Left kidney (tissue), 8 donors: ENCODE data around the gene STIM2. TPM values are rescaled to one million over a fixed set of nuclear protein-coding genes. Genes with fewer than 3 reads are reported as not detected.
"Not testable (repeated sequence)": the region's sequence is repeated elsewhere in the genome, so short reads cannot be mapped to it uniquely, and the experiment has no call there.

Experiments
- DNase-seq: peaks from one replicate; pipeline ENCODE4 v3.0.0-alpha.2; 2013
- long read RNA-seq, 8 donors: transcript quantifications; one replicate each; lab custom pipeline, GENCODE V29; 2026
- polyA plus RNA-seq: library from polyadenylated mRNA; unstranded; fragments of 120-200 nt; gene quantifications from one replicate; pipeline ENCODE4 v1.2.1, GENCODE V29; 2013; ENCODE audit not compliant: insufficient read length

STIM2 gene
- 44.3 TPM for polyA plus RNA-seq
- long read RNA-seq, donor 1, full-length matches to known transcripts = 3 of 10 reads
- long read RNA-seq, donor 1, partial matches to known transcripts = 7 of 10 reads
- long read RNA-seq, donor 1, other reads (novel, unspliced or antisense) = 0 of 10 reads
- long read RNA-seq, donor 2, partial matches to known transcripts = 0 of 2 reads
- long read RNA-seq, donor 2, other reads (novel, unspliced or antisense) = 0 of 2 reads
- long read RNA-seq, donor 3, partial matches to known transcripts = 12 of 13 reads
- long read RNA-seq, donor 3, other reads (novel, unspliced or antisense) = 0 of 13 reads
- long read RNA-seq, donor 4, partial matches to known transcripts = 0 of 1 reads
- long read RNA-seq, donor 4, other reads (novel, unspliced or antisense) = 0 of 1 reads
- long read RNA-seq, donor 5, full-length matches to known transcripts = 1 of 17 reads
- long read RNA-seq, donor 5, partial matches to known transcripts = 8 of 17 reads
- long read RNA-seq, donor 5, other reads (novel, unspliced or antisense) = 8 of 17 reads
- long read RNA-seq, donor 6, full-length matches to known transcripts = 2 of 7 reads
- long read RNA-seq, donor 6, partial matches to known transcripts = 5 of 7 reads
- long read RNA-seq, donor 6, other reads (novel, unspliced or antisense) = 0 of 7 reads
- long read RNA-seq, donor 7, full-length matches to known transcripts = 3 of 16 reads
- long read RNA-seq, donor 7, partial matches to known transcripts = 13 of 16 reads
- long read RNA-seq, donor 7, other reads (novel, unspliced or antisense) = 0 of 16 reads
- long read RNA-seq, donor 8, partial matches to known transcripts = 0 of 1 reads
- long read RNA-seq, donor 8, other reads (novel, unspliced or antisense) = 0 of 1 reads

DNA sequence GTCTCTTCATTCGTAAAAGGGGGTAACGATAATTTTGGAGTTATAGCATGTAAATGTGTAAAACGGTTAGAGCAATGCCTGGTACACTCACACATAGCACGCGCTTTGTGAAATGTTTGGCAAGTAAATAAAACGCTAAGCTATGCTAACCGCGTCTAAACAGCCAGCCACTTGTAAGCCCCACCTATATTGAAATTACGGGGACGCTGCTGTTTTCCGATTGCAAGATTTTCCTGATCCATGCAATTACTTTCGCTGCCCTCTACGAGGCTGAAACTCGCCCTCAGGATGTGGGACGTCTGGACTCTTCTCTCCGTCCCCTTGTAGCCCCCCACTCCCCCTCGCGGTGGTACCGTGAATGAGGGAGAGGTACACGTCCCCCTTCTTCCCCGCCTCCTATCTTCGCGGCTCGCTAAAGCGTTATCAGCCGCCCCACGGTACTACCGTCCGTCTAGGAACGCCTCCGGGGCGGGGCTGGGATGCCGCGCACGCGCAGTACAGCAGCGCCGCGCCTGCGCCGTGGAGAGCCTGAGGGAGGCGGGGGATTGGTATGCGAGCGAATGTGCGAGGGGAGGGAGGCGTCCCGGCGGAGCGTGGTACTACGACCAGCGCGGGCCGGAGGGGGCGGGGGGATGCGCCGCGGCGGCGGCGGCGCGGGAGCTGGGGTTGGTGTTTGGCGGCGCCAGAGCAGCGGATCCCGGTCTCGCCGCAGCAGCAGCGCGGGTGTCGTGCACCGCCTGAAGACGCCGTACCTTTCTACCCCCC lies at the start of gene STIM2:
Gene STIM2, plus strand, starts transcription at position 685 of the 765 bp plus-strand sequence.
- peak; percentile 98 for DNase-seq

DNA sequence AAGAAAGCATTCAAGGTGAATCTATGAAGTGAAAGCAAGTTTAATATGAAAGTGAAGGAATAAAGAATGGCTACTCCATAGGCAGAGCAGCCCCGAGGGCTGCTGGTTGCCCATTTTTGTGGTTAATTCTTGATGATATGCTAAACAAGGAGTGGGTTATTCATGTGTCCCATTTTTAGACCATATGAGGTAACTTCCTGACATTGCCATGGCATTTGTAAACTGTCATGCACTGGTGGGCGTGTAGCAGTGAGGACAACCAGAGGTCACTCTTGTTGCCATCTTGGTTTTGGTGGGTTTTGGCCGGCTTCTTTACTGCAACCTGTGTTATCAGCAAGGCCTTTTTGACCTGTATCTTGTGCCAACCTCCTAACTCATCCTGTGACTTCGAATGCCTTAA lies 49.1 kb upstream of the STIM2 start:
- DNase-seq = not testable (repeated sequence)

DNA sequence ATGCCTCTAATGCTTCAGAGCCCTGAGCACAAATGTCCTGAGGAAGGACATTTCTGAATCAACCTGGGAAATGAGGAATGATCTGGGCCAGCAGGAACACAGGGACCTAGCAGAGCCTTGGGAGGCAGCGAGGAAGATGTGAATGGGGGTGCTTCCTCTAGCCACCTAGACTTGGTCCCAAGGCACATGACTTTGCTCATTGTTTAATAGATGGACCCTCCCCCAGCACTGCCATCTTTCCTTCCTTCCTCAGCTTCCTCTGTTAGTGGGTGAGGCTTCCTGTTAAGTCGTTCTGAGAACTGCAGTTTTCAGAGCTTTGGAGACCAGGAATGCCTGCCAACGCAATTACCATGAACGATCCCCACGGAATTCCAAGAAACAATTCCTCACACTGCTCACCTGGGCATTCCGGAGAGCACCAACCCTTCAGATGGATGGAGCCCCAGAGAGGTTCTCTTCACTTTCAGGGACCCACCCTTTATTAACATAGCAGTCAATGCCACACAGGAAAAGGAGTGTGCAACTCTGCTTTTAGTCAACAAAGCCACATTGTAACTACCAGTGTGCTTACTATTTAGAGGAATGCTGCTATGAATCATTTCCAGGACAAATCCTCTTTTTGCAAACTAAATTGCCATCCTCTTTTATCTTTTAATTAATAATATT lies 48.5 kb upstream of the STIM2 start:
- DNase-seq = no peak

DNA sequence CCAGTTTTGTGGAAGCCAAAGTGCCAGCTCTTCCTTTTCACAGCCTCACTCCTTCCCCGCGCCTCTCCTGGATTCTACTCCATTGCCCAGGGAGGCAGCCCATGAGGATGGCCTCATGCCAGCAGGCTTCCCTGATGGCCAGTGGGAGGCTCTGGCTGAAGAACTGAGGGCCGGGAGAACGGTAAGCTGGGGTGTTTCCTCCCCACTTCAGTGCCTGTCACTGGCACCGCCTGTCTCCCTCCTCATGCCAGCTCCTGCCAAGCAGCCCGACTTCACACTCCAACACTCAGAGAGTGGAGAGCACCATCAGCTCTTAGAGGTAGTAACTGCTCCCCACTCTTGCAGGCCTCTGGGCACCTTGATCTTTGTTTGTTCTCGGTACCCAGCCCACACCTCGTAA lies 46.9 kb upstream of the STIM2 start:
- DNase-seq = no peak

DNA sequence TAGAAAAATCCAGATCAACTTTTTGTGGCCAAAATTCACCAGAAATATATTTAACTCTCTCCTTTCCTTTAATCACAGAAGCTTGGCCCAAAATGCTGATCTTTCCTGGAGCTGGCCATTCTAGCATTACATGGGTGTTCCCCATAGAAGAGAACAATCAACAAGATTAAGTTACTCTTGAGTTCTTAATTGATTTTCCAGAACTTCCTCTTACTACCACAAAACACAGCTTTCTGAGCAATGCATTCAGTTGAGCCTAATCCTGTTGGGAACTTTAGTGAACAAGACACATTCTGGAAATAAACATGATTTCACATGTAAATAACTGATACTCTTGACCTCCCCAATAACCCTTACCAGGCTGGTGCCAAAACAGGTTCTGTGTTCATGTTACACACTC lies 45.4 kb upstream of the STIM2 start:
- DNase-seq = no peak

DNA sequence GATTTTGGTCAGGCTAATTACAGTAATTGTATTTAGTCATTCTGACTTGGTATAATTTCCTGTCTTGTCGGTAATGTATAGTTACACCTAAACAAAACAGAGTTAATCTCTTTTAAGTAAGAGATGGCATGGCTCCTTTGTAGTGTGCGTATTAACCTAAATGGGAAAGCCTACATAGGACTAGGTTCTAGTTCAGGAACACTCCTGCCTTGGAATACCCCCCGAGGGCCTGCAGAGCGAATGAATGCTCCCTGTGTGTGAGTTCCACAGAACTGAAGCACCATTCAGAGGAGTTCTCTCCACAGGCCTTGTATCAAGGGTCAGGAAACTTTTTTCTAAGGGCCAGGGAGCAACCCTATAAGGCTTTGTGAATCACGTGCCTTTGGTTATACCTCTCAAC lies 44.9 kb upstream of the STIM2 start:
- DNase-seq = no peak

DNA sequence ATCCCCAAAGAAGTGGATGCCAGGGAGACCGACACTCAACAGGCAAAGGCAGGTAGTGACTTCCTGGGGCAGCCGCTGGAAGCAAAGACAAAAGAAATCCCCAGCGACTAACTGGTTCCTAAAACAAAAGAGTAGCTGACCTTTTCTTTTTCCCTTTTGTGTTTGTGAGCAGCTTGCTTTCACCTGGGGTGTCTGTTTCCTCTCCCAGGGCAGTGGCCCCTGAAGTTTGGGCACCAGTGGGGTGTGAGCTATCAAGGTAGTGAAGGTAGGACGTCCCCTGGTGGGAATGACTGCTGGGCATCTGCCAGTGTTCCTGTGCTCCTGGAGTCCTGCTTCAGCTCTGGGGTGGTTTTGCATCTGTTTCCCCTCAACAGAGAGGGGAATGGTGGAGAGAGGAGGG lies 41.6 kb upstream of the STIM2 start:
- no peak for DNase-seq

DNA sequence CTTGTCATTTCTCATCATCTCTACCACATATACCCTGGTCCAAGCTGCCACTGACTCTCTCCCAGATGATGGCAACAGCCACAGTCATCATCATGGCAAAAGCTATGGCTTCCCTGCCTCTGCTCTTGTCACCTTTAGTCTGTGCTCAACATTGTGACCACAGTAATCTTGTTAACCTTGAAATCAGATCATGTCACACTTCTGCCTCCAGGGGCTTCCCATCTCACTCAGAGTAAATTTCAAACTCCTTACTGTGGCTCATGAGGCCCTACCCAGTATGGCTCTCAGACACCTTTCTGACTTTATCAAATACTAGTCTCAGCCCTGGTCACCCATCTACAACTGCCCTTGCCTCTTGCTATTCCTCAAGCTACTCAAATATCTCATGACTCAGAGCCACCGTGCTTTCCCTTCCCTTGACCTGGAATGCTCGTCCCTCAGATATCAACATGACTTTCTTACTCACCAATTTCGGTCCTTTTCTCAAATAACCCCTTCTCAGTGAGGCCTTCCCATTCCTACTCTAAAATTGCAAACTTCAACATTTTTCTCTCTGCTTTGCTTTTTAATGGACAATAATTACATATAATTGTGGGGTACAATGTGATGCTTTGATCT lies 41.1 kb upstream of the STIM2 start:
- no peak for DNase-seq

DNA sequence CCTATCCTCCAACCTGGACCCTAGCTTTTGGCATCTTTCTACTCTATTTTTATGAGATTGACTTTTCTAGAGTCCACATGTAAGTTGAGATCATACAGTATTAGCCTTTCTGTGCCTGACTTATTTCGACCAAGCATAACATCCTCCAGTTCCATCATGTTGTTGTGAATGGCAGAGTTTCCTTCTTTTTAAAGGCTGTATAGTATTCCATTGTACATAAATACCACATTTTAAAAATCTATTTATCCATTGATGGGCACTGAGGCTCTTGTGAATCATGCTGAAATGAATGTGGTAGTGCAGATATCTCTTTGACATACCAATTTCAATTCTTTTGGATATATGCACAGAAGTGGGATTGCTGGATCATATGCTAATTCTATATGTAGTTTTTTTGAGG lies 40.3 kb upstream of the STIM2 start:
- DNase-seq = no peak

DNA sequence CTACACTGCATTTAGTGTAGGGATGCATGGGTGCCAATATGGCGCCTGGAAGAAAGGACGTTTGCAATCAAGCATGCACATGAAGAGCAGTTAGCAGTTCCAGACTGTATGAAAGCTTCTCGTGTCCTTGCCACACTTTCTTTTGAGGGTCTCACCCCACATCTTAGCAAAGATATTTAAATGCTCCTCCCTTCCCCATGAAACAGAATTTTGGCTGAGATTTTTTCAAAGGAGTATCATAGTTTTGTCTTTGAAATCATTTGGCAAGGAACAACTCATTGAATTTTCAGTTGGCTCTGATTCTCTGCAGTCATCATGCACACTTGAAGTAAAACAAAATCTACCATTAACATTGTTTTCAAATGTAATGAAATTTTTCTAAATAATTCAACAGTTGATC lies 39.6 kb upstream of the STIM2 start:
- no peak for DNase-seq

DNA sequence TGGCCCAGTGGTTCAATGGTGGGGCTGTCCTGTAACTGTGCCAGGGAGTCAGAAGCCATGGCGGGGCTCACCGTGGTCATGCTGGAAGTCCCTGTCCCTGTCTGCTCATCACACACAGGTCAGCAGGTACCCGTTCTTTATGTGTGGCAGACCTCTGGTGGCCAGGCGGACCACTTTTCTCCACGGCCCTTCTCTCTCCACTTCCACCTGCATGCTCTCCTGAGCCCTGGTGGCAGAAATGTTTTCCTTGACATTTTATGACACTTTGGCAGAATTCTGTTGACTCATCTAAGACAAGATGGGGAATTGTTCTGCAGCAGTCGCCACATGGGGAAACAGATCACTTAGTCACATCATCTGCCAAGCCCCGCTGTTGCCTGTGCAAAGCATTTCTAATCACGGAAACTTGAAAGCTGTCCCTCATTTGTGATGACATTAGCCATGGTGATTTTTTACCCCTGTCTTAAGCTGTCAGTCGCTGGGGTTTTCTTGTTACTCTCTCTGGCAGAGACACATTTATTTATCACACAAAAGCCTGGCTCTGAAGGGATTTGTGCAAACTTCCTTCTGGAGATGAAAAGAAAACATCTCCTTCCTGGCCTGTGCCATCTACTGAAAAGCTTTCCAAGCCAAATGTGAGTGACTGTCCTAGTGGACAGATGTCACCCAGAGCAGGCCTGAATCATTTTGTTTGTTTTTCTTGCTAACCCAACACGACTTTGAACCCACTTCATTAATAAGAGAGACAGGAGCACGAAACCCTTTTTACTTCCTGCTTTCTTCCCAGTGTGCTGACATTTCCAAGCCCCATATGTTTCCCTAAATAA lies 38.8 kb upstream of the STIM2 start:
- DNase-seq = no peak

DNA sequence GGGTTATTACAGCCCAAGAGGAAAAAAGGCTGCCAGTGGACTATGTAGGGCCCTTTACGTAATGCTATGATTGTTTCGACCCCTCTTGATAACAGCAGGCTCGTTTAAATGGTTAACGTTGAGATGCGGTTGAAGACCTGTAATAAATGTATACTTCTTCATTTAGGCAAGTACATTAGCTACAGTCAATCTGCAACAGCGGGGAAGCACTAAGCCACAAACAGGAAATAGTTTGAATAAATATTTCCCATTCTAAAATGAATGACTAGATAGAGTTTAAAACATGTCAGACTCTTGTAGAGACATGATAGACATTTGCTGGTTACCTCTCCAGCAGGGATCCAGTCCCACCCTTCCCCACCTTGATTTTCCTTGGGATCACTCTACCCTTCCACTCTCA lies 38.1 kb upstream of the STIM2 start:
- DNase-seq = no peak

DNA sequence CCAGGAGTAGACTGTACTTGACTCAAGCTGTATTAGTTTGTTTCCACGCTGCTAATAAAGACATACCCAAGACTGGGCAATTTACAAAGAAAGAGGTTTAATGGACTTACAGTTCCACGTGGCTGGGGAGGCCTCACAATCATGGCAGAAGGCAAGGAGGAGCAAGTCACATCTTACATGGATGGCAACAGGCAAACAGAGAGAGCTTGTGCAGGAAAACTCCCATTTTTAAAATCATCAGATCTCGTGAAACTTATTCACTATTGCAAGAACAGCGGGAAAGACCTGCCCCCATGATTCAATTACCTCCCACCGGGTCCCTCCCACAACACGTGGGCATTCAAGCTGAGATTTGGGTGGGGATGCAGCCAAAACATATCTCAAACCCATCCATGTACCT lies 37.7 kb upstream of the STIM2 start:
- not testable (repeated sequence) for DNase-seq

DNA sequence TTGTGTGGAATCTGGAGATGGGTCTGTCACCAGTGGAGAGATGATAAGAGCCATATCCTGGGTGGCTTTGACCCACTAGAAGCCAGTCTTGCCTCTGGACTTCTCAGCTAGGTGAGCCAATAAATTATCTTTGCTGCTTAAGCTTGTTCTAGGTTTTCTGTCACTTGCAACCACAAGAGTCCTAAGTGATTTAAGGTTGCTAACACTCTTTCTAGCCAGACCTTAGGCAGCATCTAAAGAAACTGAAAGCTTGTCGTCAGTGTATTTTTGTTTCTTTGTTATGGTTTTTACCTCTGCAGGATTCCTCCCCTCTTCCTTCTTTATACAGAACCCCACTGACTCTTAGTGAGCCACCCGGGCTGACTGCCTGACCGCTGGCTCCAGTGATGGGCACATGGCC lies 37.1 kb upstream of the STIM2 start:
- no peak for DNase-seq

DNA sequence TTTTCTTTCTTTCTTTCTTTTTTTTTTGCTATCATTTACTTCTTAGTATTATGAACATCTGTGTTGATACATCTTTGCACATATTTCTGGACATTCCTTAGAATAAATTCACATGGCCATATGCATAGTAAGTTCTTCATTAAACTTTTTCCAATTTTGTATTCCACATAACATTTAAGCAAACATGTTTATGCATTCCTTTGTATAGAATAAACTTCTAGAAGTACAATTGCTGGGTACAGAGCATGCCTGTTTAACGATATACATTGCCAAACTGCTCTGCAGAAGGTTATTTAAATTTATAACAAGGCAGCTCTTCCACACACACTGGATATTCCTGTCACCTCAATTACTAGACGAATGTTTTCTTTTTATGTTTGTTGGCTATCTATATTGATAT lies 36.0 kb upstream of the STIM2 start:
- no peak for DNase-seq

DNA sequence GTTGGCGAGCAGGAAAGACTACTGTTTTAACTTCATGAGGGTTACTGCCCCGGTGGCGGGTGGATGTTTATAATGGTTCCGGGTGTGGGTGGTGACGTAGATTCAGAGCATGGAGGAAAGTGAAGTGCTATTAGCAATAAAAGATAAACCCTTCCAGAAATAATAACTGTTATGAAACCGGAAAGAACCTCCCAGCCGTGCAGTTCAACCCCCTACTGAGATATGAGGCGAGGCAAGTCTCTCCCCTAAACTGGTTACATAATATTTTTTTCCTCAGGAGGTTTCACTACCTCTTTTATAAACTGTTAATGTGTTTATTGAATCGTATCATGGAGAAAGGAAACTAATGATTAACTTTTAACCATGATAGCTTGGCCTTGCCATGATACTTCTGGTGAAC lies 33.9 kb upstream of the STIM2 start:
- DNase-seq = no peak

DNA sequence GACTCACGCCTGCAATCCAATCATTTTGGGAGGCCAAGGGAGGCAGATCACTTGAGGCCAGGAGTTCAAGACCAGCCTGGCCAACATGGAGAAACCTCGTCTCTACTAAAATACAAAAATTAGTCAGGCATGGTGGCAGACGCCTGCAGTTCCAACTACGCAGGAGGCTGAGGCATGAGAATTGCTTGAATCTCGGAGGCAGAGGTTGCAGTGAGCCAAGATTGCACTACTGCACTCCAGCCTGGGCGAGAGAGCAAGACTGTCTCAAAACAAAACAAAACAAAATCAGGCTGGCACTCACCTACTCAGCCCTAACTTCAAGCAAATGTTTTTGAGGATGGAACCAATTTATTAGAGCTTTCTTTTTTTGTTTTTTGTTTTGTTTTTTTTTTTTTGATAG lies 33.3 kb upstream of the STIM2 start:
- DNase-seq = not testable (repeated sequence)

DNA sequence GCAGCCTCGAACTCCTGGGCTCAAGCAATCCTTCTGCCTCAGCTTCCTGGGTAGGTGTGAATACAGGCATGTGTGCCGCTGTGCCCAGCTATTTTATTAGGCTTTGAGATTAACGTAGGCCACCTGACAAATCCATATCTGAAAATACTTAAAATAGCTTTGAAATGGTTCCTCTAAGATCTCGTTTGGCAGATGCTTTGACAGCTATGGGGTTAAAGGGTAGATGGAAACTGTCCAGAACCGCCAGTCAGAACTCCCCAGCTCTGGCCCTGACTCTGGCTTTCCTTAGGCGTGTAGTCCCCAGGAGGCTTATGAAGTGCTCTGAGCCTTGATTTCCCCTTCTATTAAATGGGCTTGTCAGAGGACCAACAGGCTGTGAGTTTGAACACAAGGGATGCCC lies 32.8 kb upstream of the STIM2 start:
- DNase-seq = no peak

DNA sequence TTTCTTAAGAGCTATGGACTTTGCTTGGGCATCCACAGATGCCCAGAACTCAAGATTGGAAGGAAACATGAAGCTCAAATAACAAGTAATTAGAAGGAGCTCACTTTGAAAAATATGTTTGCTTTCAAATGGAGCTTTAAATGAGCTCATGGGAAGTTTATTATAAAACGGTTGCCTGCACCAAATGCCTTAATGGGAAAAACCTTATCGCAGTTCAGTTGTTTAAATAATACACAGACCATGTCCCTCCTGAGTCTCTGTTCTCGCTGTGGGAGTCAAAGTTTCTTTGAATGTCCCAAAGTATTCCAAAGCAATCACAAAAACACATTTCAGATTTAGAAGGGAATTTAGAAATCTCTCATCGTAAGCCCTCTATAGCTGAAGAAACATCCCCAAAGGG lies 31.6 kb upstream of the STIM2 start:
- DNase-seq = no peak

DNA sequence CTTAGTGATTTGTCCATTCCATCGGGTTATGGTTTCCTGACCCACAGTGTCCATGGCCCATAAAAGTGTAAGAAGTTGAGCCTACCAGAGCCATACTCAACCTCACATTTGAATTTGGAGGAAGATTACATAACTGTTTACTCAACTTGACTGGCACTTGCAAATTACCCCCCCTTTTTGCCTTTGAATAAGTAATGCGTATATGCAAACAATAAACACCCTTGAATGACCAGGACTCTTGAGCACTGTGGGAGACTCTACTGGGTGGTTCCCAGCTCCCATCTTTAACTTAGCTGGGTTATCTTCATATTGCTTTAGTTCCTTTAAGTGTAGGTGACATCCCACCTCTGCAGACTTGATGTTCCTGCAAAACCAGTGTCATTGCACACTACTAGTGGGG lies 30.6 kb upstream of the STIM2 start:
- no peak for DNase-seq

DNA sequence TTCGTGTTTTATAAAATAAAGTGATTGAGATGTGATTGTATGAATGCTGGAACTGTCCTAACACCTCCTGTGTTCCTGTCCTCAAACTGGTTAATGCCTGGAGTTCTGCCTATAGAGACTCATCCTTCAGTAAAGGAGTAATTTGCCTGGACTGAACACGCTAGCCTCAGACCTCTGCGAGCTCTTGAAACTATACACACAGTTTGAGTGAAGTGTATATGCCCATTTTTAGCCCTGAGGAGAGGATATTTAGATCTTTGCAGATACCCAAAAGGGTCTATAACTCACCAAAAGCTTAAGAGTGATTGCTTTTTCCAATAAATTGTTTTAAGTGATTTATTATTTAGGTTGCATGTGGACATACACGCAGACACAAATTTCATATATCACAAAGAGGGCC lies 29.9 kb upstream of the STIM2 start:
- DNase-seq = no peak
